HG02623 (cell line): ENCODE measurements around the gene CFAP100.

ENCODE experiments used
- ATAC-seq: cut with Tn5 transposase; IDR thresholded peaks from one replicate; pipeline ENCODE4 v1.9.1; 2021; ENCODE audit warnings: moderate library complexity; ENCODE audit not compliant: unreplicated experiment

CFAP100 gene

DNA sequence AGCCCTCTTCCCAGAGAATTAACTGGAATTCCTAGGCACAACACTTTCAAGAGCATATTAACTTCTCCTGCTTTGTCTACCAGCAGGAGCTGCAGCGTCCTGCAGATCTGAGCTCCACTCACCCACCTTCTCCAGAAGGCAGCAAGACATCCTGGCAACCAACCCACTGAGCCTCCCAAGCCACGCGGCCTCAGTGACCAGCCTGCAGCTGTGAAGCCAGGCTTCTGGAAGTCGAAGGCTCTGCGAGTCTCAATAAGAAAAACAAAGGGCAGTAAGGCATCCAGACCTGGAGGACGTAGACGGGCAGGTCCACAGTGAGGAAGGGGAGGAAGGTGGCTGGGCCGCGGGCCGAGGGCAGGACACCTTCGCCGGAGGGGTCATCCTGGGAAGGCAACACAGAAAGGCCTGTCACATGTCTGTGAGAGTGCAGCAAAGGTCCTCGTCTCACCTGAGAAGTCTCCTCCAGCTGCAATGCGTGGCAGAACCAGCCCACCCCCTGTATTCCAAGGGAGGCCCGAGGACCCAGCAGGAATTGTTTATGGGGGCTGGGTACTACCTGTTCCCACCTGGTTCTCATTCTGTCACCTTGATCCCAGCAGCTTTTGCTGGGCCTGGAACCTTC, 44.7 kb downstream of the CFAP100 start:
- no peak for ATAC-seq

DNA sequence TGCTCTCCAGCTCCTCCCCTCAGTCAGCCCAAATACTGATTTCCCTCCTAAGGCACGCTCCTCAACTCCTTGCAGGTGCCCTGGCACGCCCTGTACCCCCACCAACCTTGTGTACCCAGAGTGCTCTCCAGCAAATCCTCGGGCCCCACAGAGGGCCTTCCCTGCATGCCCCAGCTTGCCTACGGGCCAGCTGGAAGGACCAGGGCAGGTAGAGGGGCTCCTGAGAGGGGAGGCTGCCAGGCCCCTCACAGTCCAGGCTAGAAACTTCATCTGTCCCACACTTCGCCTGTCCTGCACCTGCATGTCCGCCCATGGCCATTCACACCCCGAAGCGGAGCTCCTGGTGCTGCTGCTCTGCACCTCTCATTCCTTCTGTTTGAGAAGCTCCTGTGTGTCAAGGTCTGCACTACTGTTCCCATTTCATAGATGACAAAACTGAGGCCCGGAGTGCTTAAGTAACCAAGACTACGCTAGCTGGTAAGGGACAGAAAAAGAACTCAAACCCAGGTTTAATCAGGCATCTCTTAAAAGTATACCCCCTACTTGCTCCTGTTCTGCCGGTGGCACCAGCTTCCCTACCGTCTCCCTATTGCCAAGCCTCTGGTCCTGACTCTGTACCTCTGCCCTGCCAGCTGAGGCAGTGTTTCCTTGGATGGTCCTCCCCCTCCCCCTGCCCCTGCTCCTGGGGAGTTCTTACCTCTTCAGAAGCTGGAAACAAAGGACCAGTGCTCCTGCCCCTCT, 45.4 kb downstream of the CFAP100 start:
- no peak for ATAC-seq

DNA sequence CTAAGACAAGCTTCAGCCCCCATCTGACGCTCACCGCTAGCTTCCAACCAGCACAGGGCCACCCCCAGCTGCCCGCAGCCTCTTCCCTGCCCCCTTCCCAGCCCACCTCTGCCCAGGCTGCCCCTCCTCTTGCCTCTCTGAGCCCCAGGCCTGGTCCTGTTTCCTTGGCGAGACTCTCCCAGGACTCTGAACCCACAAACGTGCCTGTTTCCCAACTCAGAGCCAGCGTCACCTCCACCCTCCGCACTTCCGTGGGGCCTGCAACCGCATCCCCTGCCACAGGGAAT, 45.9 kb downstream of the CFAP100 start:
- ATAC-seq, result no peak

DNA sequence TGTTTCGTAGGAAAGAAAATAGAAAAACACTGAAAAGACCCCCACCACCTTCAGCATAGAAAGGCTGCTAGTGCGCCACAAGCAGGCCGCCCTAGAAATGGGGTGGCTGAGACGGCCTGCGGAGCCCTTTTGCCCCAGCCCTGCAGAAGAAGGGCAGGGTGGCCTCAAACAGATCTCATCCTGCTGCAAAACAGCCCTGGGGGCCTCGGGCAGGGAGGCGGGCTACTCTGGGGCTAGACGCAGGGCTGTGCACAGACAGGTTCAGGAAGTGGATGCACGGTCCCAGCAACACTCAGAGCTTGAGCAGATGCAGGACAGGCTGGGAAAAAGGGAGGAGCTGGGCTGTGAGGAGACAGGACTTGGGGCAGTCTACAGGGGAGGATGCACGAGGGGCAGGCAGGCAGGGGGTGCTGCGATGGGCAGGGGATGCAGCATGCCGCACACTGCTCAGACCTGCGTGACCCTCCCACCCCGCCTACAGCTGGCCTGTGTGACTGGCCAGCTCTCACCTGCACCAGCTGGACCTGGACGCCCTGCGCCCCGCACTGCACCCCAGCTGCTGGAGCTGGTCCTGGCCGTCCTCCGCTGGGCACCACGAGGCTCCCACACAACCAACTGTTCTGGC, 46.7 kb downstream of the CFAP100 start:
- ATAC-seq, result no peak

DNA sequence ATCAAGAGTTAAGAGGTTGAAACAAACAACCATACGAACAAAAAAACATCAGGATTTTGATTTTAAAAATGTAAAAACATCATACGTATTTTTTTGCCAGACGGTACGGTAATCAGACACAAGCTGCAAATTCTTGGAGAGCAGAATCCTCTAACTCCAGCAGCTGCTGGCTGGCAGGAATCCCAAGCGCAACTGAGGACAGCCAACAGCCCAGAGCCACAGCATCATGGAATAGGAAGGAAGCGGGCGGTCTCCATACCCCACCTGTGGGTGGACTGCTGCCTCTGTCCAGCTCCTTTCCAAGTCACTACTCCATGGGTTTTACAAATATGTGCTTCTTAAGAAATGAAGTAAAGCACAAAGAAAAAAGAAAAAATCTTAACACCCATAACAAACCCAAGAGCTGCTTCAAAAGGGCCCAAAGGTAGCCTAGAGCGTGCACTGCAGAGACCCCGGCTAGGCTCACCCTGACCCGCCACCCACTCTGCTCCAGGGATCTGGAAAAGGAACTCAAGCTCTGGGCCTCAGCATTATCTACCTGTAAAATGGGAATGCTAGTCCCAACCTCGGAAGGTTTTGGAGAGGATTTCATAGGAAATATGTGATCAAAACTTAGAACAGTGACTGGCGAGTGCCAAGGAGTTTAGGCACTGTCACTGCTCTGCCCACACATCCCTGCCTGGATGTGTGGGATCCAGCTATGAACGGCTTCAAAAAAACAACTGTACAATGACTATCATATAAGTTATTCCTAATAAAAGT, 47.6 kb downstream of the CFAP100 start:
- no peak for ATAC-seq

DNA sequence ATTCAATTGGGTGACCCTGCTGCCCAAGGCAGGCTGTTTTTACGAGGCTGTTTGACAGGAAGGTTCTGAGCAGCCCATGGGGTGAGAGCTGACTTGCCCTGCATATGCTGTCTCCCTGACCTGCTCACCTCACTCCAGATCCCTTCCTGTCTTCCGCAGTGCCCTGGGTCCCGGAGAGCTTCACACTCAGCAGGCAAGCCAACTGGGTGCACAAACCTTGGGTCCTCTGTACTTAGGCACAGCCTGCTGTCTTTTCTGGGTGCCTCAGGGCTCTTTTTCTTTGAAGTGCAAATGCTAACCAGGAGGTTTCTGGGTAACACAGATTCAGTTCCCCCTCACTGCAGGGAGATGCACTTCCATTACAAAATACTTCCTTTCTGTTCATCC, 48.1 kb downstream of the CFAP100 start:
- ATAC-seq, result no peak

DNA sequence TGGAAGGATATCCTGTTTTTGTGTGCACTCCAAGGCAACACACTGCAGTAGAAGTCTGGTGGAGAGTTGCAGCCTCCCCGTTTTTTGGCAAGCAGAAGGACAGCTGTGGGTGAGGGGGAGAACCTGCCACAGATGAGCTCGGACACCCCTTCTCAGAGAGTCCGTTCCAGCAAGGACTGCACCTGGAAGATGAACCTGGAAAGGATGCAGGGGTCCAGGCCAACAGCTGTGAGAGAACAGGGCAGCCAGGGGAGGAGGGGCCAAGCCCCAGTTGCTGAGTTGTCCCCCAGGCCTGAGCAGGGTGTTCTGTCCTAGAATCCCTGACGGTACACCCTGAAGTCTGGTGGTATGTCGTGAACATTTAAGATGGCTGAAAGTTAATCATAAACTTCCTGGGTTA, 50.8 kb downstream of the CFAP100 start:
- no peak for ATAC-seq

DNA sequence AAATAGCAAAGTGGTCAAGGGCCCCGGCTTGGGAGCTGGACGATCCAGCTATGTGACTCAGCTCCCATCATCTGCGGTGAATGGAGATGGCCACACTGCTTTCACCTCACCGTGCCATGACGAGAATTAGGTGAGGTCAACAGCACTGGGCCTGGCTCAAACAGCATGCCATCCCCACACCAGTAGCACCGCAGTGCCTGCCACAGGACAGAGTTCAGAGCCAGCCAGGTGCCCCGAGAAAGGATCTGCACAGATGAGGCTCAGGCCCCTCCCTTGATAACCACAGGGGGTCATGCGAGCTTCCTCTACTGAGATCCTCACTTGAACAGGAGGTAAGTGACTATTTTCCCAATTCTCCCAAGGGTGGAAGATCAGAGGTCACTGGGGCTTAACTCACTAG, 51.6 kb downstream of the CFAP100 start:
- no peak for ATAC-seq

DNA sequence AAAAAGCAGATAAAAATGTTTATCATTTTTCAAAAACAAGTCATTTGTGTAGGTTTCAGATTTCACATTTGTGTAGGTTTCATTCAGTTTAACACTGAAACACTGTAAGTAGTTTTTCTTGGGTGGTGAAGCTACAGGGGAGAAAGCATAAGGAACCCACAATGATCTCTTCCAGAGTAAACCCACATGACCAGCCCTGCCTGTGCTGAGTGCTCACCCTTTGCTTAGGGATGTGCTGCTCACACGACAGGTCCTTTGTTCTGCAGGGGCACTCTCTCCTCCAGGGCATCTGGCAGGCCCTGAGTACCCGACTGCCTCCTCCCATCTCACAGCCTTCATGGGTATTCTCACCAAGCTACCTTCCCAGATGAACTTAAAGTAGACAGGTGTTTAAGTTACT, 52.1 kb downstream of the CFAP100 start:
- no peak for ATAC-seq

DNA sequence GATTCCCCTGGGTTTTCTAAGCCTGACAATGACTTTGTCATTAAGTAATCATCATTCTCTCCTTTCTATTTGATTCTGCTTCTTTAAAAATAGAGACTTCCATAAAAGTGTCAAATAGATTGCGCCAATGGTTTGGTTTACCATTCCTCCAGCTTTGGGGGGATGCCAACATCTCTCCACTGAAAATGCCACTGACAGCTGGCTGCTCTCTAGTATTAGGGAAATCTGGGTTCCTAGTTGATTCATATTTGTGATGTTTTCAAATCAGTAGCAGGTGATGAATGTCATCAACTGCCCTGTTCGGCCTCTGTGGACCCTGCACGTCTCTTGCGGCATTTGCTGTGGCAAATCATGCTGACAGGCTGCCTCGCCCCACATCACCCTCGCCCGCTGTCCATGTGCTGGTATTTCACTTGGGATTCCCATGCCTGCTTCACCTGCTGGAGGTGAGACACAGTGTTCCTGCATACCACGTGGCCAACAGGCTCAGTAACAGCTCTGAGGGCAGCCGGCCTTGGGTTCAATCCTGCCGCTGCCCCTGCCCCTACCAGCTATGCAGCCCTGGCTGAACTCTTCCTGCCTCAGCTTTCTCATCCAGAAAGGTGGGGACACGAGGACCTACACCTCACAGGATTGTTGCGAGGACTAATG, 52.9 kb downstream of the CFAP100 start:
- no peak for ATAC-seq

DNA sequence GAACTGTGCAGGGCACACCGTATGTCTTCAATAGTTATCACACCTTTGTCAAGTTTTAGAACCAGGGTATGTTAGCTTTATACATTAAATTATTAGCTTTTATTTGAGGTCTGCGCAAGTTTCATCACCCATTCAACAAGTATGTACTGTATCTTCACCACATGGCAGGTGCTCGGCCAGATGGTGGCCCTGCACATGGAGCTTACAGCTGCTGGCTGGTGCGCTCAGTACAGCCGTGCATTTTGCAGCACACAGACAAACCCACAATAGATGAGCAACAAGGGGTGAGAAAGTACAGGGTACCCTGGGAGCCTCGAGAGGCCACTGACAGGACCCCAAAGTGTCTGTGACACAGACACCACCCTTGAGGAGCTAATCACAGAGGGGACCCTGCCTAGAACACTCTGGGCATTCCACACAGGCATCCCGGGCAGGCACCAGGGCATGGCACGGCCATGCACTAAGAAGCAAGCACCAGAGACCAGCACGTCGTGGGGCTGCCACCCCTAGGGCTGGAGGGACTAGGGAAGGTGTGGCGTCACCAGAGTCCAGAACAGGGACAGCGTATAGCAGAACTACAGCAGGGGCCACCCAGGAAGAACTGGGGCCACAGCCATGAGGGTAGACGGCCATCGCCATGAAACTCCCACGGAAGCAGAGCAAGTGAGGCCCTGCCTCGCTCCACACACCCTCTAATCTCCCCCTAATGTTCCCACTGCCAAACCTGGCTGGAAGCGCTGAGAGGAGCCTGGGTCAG, 53.6 kb downstream of the CFAP100 start:
- ATAC-seq, result no peak

DNA sequence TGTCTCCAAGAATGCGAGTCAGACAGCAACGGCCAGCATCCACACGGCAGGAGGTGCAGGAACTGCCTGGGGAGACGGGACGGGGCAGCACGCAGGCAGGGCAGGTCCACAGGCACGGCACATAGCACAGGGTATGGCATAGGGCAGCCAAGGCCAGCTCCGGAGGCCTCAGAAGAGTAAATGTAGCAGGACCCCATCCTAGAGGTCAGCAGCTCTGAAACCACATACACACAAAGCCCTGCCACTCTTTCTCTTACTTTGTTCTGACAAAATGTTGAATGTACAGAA, 54.1 kb downstream of the CFAP100 start:
- no peak for ATAC-seq

DNA sequence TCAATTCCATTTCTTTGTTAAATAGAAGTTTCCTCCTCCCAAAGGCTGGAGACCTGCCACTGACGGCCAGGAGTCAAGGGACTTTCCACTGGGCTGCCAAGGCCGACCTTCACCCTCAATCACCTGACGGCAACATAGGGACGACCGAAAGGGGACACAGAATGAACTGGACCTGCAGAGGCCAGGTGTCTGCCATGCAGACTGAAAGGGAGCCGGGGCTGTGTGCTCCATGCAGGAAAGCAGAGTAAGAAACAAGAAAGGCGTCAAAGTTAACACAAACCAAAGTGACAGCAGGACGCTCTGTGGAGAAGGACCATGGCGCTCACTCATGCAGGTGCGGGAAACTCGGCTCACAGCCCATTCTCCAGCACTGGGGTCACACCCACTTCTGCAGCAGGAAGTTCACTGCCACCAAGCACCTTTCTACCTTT, 54.9 kb downstream of the CFAP100 start:
- ATAC-seq, result no peak

DNA sequence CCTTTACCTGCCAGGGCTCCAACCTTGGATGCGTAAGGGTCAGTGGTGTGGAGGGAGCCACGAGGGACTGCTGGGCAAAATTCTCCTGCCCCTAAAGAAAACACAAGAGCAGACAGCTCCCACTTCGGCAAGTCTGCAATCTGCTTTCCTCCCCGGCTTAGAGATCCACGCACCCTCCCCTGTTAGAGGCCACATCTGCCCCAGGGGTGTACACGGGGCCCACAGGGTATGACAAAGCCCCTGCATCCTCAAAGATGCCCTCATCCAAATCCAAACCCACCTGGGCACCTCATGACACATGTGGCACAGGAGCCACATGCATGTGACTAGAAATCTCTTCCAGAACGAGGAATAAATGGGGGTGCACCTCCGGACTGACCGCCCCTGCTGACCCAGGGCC, 55.5 kb downstream of the CFAP100 start:
- ATAC-seq, result no peak

DNA sequence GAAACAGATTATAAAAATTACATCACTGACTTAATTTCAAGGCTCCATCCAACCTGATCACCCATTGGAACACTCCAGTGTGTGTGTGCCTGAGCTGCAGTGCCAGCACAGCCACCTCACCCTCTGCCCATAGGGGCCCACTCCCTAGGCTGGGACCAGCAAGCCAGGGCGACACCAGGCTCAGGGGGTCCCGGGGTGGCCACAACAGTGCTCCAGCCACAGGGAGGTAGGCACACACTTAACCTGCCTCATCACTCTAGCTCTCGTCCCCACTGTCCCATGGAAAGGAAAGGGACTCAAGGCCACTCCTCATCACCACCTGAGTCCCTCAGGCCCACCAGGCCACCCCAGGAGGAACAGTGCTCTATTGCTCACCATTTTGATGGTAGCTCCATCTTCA, 56.0 kb downstream of the CFAP100 start:
- ATAC-seq, result no peak

DNA sequence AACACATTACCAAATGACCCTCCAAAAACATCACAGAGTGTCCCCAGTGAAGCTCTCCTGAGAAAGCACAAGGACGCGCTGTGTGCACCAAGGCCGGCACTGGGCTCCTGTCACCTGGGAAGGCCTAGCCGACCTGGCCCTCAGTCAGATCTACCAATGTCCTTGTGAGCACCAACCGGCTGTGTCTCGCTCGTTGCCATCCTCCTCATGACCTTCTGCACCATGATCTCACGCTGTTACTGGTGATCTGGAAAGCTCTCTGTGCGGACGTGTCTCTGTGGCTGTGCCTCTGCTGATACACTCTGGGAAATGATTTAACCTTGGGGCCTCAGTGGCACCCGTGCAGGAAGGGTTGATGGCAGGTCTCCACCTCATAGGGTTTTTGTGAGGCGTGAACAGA, 56.8 kb downstream of the CFAP100 start:
- no peak for ATAC-seq

DNA sequence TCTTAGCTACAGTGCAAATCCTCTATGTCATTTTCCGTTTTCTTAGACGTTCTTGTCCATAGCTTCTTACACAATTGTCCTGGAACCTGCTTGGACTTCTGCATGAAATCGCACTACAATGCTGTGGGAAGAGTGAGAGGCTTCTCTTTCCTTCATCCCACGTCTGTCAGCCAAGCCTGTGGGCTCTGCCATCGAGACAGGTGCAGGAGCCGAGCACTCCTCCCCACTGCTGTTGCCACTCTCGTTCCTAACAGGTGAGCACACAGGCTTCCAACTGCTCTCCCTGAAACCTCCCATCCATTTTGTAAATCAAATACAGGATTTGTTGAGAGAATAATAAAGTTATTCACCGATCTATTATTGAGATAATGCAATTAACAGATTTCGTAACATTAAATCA, 57.5 kb downstream of the CFAP100 start:
- ATAC-seq, result no peak

DNA sequence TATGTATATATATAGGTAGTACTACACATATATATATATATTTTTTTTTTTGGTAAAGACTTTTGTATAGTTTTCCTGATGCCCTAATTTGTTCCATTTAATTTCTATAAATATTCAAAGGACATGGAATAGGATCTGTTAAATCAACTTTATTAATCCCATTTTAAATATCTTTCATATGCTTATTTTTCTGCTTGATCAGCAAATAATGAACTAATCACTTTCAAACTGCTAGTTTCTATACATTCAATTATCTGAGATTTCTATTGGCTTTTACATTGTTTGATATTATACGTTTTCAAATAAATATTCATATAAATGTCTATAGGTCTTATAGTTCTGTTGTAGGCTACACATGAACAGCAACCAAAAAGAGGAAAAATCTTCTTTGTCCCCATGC, 59.3 kb downstream of the CFAP100 start:
- ATAC-seq, result no peak

DNA sequence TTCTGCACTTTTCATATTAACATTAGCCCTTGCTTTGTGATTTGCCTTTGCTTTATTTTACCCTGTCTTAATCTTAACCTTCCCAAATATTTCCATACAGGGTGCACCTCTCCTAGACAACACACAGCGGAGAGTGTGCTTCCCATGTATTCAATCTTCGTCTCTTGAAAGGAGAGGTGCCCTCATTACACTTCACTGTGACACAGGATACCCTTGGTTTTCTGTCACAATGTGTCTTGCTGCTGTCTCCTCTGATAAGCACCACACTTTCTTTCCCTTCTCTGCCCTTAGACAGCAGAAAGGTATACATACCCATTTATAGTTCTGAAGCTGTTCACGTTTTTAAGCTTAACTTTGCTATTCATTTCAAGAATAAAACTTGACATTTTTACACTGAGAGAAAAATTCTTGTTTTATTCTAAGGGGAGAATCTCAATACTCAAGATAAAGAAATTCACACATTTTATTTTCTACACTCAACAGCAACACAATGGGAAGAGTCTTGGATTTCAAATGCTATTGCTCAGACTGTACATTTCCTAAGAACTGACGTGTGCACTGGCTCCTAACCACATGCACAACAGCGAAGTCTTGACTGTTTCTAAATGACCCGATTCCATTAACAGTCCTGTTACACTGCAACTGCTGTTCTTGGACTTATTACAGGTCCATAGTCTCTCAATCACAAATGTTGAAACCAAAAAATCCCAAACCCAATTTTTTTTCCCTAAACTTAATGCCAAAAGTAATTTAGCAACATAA, 59.9 kb downstream of the CFAP100 start:
- no peak for ATAC-seq

DNA sequence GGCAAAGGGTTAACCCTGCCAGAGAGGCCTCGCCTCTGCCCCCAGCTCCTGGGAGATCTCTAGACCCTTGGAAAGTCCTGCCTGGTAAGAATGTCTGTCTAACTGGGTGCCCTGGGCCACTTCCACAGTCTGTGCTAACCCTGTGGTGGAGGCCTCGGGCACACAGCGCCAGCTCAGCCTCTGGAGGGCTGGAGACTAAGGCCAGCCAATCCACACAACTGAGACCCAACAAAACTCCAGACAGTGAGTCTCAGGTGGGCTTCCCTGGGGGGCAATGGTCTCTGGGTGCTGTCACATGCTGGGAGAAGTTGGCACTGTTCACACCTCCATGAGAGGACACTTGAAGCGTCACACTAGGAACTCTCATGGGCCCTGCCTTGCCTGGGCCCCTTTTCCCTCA, 61.5 kb downstream of the CFAP100 start:
- no peak for ATAC-seq
